Measurements from ENCODE around the gene BRPF1.

BRPF1 gene

GRCh38 chr3:9784965-9785364 lies 53.4 kb downstream of the BRPF1 start:
- Histone ChIP-seq H3K4me3 (ENCODE audit: severe bottlenecking) (no peak overlapping the region), H3K36me3 (ENCODE audit: low read depth) (peaks cover 51% of the 10 kb centered on the region), H3K27me3 (ENCODE audit: insufficient read depth, poor library complexity, severe bottlenecking) (no peaks in the 10 kb centered on the region), H3K4me1 (ENCODE audit: insufficient read depth, poor library complexity, severe bottlenecking) (no peaks in the 10 kb centered on the region), H3K9me3 (ENCODE audit: severe bottlenecking) (no peaks in the 10 kb centered on the region), H3K27ac (ENCODE audit: poor library complexity, severe bottlenecking) (no peak overlapping the region)
- TF ChIP-seq CTCF (IDR thresholded peaks at IDR 0.05; ENCODE audit: poor library complexity, severe bottlenecking), result no peak
- ATAC-seq (ENCODE audit: low read depth) (no peak), DNase-seq (ENCODE audit: low spot score) (no peak)

GRCh38 chr3:9785602-9786001 lies 54.1 kb downstream of the BRPF1 start:
- Histone ChIP-seq H3K4me1 (ENCODE audit: insufficient read depth, poor library complexity, severe bottlenecking) (no peaks in the 10 kb centered on the region), H3K36me3 (ENCODE audit: low read depth) (peaks cover 56% of the 10 kb centered on the region), H3K27ac (ENCODE audit: poor library complexity, severe bottlenecking) (no peak overlapping the region), H3K9me3 (ENCODE audit: severe bottlenecking) (no peaks in the 10 kb centered on the region), H3K4me3 (ENCODE audit: severe bottlenecking) (no peak overlapping the region), H3K27me3 (ENCODE audit: insufficient read depth, poor library complexity, severe bottlenecking) (no peaks in the 10 kb centered on the region)
- ATAC-seq (ENCODE audit: low read depth) (no peak), DNase-seq (ENCODE audit: low spot score) (no peak)
- TF ChIP-seq CTCF (IDR thresholded peaks at IDR 0.05; ENCODE audit: poor library complexity, severe bottlenecking), result no peak

- DNase-seq (ENCODE audit: low spot score) (no peak), ATAC-seq (ENCODE audit: low read depth) (no peak)
- Histone ChIP-seq H3K4me1 (ENCODE audit: insufficient read depth, poor library complexity, severe bottlenecking) (no peaks in the 10 kb centered on the region), H3K27ac (ENCODE audit: poor library complexity, severe bottlenecking) (no peak overlapping the region), H3K36me3 (ENCODE audit: low read depth) (peaks cover 61% of the 10 kb centered on the region), H3K27me3 (ENCODE audit: insufficient read depth, poor library complexity, severe bottlenecking) (no peaks in the 10 kb centered on the region), H3K9me3 (ENCODE audit: severe bottlenecking) (no peaks in the 10 kb centered on the region), H3K4me3 (ENCODE audit: severe bottlenecking) (no peak overlapping the region)
- no peak for TF ChIP-seq CTCF (IDR thresholded peaks at IDR 0.05; ENCODE audit: poor library complexity, severe bottlenecking)
Observed at GRCh38 chr3:9786209-9786739, 54.7 kb downstream of the BRPF1 start.

GRCh38 chr3:9786825-9787669 lies 55.5 kb downstream of the BRPF1 start:
- no peak for ATAC-seq (ENCODE audit: low read depth)
- Histone ChIP-seq H3K36me3 (ENCODE audit: low read depth) (peaks cover 57% of the 10 kb centered on the region), H3K9me3 (ENCODE audit: severe bottlenecking) (no peaks in the 10 kb centered on the region), H3K27ac (ENCODE audit: poor library complexity, severe bottlenecking) (no peak overlapping the region), H3K27me3 (ENCODE audit: insufficient read depth, poor library complexity, severe bottlenecking) (no peaks in the 10 kb centered on the region), H3K4me1 (ENCODE audit: insufficient read depth, poor library complexity, severe bottlenecking) (peaks cover 2% of the 10 kb centered on the region), H3K4me3 (ENCODE audit: severe bottlenecking) (no peak overlapping the region)
- TF ChIP-seq CTCF (IDR thresholded peaks at IDR 0.05; ENCODE audit: poor library complexity, severe bottlenecking), result peak; percentile 27
- DNase-seq (ENCODE audit: low spot score), result no peak

- DNase-seq (ENCODE audit: low spot score) (no peak), ATAC-seq (ENCODE audit: low read depth) (no peak)
- Histone ChIP-seq H3K4me3 (ENCODE audit: severe bottlenecking) (no peak overlapping the region), H3K9me3 (ENCODE audit: severe bottlenecking) (no peaks in the 10 kb centered on the region), H3K36me3 (ENCODE audit: low read depth) (peaks cover 53% of the 10 kb centered on the region), H3K4me1 (ENCODE audit: insufficient read depth, poor library complexity, severe bottlenecking) (peaks cover 2% of the 10 kb centered on the region), H3K27me3 (ENCODE audit: insufficient read depth, poor library complexity, severe bottlenecking) (no peaks in the 10 kb centered on the region), H3K27ac (ENCODE audit: poor library complexity, severe bottlenecking) (no peak overlapping the region)
- TF ChIP-seq CTCF (IDR thresholded peaks at IDR 0.05; ENCODE audit: poor library complexity, severe bottlenecking), result no peak
Observed at GRCh38 chr3:9787714-9788113, 56.2 kb downstream of the BRPF1 start.
